Activated CD4-positive, alpha-beta T cell treated with anti-CD3 and anti-CD28 coated beads, Interleukin-2, amount 50 U/mL, for 1 hour (primary cell): ENCODE measurements around the gene ZNF185.

Experiments used
- DNase-seq: peaks from one replicate; pipeline ENCODE4 v3.0.0-alpha.2; 2020

Gene ZNF185

DNA sequence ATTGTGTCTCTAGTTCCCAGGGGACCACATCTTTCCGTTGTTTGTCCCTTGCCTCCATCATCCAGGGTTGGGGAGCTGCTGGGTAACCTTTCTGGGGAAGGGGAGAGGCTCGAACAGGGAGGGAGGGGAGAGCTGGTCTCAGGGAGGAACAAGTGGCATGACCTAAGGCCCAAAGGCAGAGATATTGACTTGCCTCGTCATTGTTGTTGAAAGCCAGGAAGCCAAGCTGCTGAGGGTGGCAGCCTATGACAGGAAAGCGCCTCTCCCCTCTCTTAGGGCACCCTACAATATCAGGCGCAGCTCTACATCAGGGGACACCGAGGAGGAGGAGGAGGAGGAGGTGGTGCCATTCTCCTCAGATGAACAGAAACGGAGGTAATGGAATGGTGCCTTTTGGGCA lies 20.8 kb downstream of the ZNF185 start:
- no peak for DNase-seq

DNA sequence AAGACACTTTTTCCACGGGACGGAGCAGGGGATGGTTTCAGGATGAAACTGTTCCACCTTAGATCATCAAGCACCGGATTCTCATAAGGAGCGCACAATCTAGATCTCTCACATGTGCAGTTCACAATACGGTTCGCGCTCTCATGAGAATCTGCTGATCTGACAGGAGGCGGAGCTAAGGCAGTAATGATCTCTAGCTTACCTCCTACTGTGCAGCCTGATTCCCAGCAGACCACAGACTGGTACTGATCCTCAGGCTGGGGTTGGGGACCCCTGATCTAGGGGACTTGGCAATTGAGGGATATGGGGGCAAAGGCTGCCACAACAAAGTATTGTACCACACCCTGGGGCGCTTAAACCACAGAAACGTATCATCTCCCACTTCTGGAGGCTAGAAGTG lies 25.7 kb downstream of the ZNF185 start:
- DNase-seq, result no peak

DNA sequence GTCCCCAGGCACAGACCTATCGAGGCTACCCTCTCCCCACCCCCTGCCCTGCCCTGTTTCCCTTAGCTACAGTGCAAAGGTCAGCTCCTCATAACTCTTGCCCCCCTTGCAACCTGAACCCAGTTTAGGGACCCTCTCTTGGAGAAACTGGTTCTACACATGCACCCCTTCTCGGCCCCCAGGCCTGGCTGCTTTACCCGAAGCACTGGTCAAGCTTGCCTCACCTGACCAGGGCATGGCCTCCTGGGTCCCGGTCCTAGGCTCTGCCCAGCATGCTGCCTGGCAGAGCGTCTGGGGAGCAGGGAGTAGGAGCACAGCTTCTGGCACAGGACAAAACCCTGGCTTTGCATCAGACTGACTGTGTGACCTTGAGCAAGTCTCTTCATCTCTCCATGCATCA lies 28.0 kb downstream of the ZNF185 start:
- DNase-seq, result no peak

DNA sequence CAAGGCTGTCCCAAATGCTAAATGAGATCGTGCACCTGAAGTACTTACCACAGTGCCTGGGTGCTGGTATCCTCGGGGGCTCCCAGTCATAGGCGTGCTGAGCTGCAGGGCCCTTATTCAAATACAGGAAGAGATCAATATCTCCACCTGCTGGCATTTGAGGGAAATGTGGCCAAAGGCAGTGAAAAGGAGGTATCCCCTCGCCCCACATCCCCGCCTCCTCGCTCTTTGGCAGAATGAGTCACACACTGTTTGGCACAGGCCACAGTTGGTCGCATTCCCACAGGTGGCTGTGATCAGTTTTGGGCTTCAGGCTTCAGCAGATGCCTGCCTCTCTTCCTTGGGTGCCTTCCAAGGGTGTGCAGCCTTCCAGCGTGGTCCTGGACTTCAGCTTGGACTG lies 28.4 kb downstream of the ZNF185 start:
- DNase-seq, result peak; percentile 22

DNA sequence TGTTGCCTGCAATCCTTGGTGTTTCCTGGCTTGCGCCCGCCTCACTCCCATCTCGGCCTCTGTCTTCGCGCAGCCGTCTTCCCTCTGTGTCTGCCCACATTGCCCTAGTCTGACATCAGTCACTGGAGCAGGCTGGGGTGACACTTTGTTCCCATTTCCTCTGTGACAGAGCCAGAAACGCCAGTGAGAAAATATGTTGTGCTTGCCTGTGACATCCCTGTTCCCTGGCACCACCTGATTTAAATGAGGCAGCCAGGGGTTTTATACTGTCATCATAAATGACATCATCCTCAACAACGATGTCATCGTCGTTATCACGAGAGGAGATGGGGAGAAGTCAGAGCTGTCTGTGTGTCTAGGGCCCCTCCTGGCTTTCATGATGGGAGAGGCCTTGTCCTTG lies 29.1 kb downstream of the ZNF185 start:
- no peak for DNase-seq

DNA sequence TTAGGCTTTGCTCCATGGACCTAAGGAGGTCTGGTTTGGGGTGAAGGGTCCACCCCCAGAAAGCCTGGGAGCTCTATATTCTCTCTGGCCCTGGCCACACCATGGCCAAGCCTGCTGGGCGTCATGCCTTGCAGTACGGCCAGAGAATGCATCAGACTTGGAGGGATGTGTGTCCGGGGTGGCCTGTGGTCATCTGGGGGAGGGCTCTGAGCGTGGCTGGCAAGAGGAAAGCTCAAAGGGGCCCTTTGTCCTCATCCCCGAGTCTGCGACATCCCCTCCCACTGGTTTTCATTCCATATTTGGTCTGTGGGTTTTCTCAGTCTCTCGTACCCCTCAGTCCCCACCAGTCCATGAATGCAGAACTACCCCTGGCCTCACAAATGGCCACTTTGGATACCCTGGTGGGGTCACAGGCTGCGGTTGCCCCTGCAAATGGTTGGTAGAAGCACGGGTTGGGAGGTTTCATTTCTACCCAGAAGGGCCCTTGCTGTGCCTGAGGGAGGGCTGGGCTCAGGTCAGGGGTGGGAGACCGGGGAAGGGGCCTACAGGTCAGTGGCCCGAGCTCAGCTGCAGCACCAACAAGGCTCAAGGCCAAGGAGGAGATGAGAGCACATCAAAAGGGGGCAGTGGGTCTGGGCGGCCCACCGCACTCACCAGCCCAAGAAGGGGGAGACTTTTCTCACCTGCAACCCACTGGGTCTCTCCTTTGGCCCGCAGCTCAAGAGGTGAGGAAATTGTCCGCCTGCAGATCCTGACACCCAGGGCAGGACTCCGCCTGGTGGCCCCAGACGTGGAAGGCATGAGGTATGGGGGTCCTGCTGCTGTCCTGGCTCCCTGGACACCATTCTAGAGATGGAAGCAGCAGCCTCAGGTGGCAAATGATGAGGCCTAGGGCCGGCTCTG lies 30.2 kb downstream of the ZNF185 start:
- no peak for DNase-seq

DNA sequence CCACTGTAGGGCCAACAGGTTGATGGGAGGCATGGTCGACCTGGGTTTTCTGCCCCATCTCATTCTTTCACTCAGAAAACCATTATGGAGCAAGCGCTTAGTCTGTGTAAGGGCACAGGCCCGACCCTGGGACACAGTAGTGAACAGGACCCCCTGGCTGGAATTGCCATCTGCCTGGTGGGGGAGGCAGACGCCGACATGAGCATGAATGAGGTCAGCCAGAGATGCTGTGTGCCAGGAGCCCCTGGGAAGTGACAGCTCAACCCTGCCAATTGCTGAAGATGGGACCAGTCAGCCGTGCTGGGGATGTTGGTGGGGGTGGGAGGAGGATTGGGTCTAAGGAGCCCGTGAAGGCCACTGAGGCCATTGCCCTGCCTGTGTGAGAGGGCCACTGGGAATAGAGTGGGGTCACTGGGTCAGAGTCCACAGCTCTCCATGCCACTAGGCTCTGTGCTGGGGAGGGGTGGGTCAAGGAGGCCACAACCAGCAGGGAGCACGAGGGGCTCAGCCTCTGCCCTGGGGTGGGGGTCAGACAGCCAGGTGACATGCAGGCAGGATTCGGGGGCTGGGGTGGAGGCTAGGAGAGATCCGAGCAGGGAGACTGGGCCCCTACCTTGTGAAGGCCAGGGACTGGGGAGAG lies 31.0 kb downstream of the ZNF185 start:
- DNase-seq, result no peak

DNA sequence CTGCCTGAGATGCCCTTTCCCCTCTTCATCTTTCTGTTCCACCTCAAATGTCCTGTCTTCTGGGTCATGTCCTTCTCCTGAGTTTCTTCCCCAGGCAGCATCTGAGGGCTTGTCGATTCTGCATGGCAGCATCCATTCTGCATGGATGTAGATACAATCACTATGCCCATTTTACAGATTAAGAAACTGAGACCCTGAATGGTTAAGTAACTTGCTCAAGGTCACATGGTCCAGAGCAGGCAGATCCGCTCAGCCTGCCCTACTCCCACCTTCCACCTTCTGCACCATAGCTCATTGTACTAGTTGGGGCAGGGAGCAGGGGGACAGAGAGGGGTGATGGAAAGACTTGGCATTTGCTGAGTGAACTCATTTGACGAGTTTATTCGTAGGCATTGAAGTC lies 32.0 kb downstream of the ZNF185 start:
- DNase-seq, result no peak

DNA sequence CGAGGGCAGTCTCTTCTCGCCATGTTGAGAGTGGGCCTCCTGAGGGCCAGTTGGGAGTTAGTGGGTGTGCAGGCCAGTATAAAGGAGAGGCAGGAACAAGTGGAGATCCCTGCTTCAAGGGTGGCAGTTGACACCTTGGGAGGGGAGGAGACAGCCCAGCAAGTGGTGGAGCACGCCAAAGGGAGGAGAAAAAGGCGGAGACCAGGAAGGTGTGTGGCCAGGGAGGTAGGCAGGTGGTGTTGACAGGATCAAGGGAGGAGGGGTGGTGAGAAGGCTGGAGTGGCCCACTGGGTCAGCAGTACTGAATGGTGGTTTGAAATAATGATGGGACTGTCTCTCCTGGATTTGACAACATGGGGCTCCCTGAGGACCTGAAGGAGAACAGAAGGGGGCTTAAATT lies 32.6 kb downstream of the ZNF185 start:
- no peak for DNase-seq

DNA sequence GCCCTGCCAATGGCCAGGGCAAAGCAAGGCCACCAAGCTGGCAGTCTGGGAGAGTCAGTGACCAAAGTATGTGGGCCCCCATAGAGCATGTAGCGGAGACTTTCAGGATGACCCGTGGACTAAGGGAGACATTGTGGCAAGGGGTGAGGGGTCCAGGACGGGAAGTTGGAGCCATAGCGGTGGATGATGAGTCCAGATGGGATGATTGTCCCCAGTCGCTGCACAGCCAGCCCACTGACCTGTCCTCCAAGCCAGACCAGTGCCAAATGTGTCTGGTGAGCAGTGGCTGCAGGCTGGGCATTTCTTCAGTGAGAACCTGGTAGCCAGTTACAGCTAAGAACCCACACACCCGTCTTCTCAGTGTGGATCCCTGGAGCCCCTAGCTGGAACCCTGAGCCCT lies 34.3 kb downstream of the ZNF185 start:
- DNase-seq, result no peak

DNA sequence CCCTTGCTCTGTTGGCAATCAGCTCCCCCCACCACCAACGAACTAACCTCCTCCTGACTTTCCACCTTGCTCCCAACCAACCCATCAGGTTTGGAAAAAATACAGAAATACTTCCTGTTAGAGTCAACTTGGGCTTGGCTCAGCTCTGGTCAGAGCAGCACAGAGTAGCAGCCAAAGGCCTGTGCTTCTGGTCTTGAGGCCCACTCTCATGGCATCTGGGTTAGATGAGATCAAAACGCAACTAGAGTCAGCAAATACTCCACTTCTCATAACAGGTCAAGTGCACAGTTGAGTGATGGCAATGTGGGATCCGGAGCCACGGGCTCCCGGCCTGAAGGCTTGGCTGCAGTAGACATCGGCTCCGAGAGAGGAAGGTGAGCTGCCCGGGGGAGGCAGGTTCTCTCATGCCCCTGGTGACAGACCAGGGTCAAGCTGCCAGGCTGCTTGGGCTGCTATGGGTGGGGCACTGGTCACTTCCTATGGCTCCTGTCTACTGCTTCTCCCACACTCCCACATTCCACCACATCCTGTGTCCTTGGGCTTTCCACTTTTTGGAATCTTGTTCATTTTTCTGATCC lies 34.8 kb downstream of the ZNF185 start:
- no peak for DNase-seq

DNA sequence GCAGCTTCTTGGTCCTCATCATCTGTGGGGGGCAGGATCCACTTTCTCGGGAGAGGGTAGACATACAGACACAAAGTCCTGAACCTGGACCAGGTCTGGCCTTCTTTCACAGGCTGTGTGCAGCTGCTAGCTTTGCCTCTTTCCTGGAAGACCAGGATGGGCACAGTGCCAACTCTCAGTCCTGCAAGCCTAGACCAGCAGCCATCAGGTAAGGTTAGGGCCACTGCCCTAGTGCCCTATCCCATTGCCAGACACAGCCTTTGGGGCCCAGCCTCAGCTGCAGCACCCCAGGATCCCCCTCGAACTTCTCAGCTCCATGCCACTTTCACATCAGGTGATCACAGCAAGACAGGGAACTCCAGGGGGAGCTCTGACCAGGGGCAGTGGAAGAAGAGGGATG lies 38.4 kb downstream of the ZNF185 start:
- no peak for DNase-seq

DNA sequence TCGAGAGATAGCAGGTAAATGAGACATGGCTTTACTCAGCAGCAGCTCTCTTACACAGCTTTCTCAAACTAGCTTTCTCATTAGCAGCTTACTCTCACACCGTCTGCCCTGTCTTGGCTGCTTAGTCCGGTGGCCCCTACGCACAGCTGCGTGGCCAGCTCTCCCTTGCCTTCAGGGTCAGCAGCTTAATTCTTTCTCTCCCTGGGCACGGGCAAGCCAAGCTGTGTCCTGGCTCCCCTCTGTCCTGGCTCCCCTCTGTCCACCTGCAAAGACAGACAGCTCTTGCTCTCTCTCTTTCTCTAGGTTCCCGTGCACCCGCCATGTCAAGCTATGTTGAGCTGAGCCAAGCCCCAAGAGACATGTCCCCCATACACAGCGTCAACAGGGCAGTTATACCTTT lies 39.4 kb downstream of the ZNF185 start:
- DNase-seq, result no peak

DNA sequence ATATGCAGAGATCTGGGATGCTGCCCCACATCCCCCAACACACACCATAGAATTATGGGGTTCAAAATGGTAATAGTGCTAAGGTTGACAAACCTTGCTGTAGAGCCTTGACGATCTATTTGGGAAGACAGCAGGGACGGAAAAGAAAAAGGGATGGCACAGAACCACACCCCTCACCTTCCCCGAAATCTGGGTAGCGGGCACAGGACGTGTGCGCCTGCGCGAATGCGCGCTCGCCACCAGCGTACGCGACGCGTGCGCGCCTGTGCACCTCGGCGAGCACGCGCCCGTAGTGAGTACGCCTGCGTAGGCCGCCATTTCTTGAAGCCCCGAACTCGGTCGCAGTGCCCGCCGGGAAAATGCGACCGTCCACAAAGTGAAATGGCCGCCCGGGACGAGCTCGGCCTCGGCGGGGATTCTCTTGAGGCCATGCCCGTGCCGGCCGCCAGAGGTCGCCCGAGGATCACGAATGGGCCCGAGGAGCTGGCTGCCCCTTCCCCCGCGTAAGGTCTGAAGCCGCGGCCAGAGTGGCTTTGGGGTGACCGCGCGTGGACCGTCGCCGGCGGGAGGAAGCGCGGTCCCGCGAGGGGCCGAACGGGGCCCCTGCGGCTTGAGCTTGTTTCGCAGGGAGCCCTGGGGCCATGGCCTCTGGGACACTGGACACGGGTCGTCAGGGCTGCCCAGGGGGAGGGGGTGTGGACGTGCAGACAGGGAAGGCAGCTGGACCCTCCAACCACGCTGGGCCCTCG lies 43.6 kb downstream of the ZNF185 start:
- DNase-seq, result peak; percentile 85

DNA sequence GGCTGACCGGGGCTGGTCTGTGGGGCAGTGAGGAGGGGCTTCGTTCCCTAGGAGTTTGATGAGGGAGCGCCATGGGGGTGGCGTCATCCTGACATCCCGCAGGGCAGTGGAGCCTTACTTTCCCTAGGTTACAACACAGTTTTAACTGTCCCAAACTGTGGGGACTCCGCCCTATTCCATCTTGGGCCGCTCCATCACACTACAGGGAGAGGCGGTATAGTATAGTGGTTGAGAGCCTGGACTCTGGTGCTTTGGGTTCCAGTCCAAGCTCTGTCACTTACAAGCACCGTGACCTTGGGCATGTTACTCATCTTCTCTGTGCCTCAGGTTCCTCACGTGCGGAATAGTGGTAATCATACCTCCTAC lies 44.2 kb downstream of the ZNF185 start:
- no peak for DNase-seq

DNA sequence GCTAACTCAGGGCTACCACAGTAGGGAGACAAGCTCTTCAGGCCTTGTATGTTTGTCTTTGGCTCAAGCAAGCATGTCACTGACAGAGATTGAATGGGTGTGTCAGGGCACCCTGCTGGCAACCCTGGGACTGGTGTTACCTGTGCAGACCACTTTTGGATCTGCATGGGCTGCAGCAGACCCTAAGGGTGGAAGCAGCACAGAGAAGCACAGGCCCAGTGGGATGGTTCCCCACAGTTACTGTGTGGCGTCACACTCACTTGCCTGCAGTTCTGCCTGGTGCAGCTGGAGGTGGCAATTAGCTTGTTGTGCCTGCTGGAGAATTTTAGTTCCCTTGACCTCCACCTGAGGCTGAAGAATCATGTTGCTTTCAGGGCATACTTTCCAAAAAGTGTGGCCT lies 46.0 kb downstream of the ZNF185 start:
- no peak for DNase-seq

DNA sequence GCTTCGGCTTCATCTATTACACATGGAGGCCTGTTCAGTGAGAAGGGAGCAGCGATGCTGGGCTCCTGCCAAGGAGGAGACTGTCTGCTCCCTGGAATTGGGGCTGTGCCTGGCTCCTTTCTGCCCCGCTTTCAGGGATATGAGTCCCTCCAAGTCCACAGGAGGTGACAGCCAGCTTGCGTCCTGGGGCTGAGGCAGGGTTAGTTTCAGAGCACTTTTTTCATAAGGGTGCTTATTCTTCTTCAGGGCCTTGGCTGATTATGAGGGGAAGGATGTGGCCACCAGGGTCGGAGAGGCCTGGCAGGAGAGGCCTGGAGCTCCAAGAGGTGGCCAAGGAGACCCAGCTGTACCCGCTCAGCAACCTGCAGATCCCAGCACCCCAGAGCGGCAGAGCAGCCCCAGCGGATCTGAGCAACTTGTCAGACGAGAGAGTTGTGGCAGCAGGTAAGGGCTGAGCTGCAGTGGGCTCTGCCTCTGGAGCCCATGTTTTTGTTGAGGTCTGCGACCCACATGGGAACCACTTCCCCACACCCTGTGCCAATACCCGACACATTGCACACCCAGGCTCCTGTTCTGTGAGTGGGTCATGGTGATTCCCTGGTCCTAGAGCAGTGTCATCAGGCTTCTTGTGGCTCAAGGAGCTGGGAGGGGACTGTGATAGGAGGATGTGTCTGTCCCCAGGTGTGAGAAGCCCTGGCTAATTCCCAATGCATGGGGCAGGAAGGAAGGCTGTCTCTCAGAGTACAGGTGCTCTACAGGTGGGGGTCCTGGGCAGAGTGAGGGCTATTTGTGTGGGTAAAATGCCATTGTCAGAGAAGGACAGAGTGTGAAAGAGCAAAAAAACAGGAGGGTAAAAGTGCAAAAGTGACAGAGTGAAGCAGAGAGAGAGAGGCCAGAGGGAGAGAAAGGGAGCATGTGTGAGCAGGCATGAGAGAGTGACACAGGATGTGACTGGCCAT lies 47.4 kb downstream of the ZNF185 start:
- no peak for DNase-seq

DNA sequence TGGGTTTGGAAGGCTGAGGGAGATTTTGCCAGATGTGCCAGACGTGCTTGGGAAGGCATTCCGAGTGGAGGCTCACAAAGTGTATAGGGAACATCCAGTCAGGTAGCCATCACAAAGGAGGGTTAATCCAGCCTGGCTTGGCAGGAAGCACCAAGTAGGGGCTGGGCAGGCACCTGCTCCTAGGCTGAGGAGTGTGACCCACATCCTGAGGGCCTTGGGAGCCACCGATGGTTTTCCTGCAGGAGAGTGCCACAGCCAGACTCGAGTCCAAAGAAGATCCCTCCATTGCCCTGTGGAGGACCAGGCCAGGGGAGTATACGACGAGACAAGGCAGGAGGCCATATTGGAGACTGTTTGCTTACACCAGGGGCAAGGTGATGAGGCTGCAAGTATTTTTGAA lies 48.8 kb downstream of the ZNF185 start:
- no peak for DNase-seq
